ENCODE results near the gene CLSTN3.
"Not testable (repeated sequence)": the region's sequence is repeated elsewhere in the genome, so short reads cannot be mapped to it uniquely, and the experiment has no call there.

Gene CLSTN3

DNA sequence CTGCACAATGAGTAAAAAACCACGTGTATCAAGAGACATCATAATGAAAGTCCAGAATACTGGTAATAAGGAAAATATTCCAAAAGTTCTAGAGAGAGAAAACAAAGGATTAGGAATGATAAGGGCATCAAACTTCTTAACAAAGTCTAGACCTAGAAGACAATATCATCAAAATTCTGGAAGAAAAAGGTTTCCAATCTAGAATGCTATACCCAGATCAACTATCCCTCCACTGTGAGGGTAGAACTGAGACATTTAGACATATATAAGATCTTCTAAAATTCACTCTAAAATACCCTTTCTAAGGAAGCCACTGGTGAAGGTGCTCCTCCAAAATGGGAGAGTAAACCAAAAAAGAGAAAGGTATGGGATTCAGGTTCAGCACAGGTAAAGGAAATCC is 24.1 kb upstream of the CLSTN3 start:
- no peak for DNase-seq

DNA sequence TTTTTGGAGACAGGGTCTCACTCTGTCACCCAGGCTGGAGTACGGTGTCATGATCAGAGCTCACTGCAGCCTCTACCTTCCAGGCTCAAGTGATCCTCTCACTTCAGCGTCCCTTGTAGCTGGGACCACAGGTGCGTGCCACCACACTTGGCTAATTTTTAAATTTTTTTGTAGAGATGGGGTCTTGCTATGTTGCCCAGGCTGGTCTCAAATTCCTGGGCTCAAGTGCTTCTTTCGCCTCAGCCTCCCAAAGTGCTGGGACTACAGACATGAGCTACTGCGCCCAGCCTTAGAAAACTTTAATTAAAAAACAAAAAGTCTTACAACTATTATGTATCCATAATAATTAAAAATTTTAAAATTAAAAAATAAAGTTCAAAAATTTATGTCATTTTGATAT is 23.0 kb upstream of the CLSTN3 start:
- not testable (repeated sequence) for DNase-seq

DNA sequence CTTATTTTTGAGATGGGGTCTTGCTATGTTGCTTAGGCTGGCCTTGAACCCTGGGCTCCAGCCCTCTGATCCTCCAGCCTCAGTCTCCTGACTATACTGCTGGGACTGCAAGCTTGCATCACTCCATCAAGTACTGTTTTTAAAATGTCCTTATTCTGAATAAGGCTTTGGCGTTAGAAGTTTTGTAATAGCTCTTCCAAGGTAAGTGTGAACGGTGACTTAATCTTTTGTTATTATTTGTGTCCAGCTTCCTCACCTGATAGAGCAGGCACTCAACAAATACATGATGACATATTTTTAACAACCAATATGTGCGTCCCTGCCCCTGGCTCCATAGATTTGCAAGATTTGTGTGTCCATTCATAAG is 22.6 kb upstream of the CLSTN3 start:
- DNase-seq = no peak

DNA sequence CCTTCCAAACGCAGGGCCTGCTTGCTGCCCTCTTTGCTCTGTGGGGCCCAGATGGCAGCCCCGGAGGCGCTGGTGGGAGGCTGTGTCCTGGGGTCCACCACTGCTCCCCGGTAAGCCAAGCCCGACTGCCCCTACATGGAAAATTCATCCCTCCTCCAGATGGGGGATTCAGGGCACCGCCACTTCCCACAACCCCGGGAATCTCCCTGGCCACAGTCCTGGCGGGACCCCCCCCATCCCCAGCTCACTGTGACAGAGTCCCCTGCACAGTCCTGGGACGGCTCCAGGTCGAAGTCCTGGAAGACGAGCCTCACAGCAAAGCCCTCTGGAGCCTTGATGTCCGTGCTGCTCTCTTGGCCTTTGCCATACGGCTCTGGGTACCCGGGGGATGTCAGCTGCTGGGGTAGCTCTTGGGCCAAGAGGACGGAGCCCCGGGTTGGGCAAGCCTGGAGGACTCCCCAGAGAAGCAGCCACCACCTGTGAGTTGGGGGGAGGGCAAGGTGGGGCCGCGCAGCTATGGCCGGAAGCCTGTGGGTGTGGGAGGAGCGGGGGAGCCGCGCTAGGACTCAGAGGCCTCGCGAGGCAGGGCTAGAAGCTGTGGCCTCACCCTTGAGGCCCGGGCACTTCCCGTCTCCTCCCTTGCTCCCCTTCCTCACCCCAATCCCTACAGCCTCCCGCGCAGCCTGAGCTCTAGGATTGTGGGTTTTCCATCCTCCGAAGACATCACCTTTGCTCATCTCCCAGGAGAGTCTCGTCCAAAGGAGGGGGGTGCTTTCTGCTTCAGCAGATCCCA is 22.0 kb upstream of the CLSTN3 start:
- DNase-seq = peak in 2 of 3 donors; percentile 28 to 51

DNA sequence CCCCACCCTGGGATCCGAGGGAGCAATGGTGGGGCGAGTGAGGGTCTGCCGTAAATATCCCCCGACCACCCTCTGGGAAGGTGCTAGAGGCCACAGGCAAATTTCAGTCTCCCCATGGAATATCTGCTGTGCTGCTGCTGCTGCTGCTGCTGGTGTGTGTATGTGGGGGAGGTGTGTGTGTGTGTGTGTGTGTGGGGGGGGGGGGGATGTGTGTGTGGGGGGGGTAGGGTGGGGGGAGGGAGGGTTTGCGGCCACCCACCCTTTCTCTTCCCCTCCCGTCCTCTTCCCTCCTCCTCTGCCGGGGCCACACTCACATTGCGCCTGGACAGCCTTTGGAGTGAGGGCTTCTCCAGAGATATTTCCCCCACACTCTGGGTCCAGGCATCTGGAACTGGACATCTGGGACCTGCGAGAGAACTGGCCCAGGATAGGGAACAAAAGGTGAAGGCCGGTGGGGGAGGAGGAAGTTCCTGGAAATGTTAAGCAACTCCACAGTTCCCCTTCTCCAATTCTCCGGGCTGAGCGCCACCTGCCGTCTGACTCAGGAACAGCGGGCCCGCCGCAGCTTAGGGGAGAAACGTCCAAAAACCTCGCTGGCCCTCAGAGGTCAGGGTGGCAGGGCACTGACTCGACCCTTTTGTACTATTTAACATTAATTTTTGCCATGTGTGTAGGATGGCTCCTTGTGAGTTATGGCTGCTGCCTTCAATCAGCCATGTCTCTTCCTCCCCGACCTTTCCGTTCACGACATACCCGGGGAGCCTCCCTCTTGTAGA is 21.2 kb upstream of the CLSTN3 start, which contains the start of gene C1RL:
Gene C1RL (minus strand): TSS at position 419 of the 776 bp plus-strand sequence. CDS start 34 bp downstream, at position 385.
- DNase-seq = peak; percentile 89 to 91 (median 90)

DNA sequence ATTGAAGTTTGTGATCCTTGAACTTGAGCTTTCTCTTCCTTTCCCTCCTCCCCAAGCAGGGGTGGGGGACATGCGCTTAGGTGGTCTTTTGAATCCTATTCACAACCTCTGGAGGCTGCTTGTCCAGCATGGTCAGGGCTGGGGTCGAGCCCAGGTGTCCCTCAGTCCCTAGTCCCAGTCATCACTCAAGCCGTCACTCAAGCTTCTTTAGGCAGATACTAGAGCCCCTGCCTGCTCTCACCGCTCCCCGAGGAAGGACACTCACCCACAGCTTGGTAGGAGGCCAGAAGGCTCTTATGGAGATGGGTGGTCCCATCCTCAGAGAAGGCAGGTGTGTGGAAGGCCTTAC is 20.6 kb upstream of the CLSTN3 start:
- no peak for DNase-seq

DNA sequence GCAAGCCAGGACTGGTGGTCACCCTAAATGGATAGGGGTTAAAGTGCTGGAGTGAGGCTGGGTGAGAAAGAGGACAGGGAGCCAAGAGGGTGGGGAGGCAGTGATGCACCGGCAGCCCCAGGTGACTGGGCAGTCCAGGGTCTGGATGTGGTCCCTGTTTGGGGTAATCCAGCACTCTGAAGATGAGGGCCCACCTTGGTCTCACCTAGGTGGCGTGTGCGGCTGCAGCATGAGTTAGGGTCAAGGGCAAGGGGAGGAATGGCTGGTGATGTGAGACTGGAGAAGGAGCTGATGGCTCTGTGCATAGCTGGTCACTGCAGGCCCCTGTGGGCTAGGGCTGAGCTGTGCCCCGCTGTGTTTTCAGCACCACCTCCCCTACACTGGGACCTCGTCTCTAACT is 19.5 kb upstream of the CLSTN3 start:
- DNase-seq = no peak

DNA sequence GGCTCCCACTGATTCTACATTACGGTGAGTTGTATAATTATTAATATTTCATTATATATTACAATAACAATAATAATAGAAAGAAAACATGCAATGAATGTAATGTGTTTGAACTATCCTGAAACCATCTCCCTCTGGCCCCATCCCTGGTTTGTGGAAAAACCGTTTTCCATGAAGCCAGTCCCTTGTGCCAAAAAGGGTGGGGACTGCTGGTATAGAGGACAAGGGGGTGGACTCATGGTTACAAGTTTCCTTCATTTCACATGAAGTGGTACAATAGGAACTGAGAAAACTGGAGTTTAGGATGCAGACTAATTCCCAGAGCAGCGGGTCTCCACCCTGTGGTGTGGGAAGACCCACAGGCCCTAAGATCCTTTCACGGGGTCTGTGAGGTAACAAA is 18.1 kb upstream of the CLSTN3 start:
- DNase-seq = no peak

DNA sequence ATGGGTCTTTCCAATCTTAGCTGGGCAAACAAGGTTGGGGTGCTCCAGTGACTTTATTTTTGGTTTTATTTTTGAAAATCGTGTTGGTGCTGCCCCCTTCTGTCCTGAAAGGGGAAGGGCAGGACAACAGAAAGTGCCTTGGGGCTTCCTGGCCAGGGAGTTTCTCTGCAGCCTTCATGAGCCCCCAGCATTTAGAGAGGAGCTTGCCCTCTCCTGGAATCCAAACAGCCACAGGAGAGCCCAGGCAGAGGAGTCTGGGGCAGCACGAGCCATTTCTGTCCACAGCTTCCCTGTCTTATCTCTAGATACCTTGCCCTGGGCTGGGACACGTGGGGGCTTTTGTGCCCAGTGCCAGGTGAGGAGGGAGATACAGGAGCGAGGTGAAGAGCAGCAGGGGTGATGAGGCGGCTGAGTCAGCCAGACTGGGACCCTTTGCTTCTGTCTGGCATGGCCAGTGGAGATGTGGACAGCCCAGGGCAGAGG is 16.7 kb upstream of the CLSTN3 start:
- DNase-seq = peak; percentile 66 to 73 (median 69)

DNA sequence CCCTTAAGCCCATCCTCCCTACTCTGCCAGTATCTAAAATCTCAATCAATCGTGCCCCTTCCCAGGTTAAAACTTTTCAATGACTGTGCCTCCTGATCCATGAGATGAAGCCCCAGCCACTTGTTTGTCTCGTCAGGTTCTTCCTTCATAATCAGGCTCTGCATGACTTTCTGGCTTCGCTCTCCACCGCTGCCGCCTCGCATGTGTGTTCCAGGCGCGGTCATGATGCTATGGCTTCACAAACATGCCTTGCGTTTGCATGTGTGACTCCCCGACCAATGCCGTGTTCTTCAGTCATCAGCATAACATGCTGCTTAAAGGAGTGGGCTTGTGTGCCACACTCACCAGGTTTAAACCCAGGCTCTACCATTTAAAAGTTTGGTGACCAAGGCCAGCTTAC is 16.2 kb upstream of the CLSTN3 start:
- no peak for DNase-seq

DNA sequence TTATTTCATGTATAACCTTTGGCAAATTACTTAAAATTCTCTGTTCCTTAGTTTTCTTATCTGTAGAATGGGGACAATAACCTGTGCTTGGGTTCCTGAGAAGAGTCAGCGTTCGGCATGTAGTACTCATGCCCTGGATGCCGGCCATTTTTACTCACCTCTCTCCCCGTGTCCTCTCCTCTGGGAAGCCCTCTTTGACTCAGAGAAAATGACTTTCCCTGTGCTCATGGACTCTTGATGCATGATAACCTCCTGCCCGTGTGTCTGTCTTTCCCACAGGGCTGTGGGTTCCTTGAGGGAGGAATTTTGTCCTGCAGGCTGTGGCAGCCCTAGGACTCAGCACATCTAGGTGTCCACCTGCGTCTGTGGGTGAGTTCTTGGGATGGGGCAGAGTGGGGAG is 15.3 kb upstream of the CLSTN3 start:
- DNase-seq = no peak

DNA sequence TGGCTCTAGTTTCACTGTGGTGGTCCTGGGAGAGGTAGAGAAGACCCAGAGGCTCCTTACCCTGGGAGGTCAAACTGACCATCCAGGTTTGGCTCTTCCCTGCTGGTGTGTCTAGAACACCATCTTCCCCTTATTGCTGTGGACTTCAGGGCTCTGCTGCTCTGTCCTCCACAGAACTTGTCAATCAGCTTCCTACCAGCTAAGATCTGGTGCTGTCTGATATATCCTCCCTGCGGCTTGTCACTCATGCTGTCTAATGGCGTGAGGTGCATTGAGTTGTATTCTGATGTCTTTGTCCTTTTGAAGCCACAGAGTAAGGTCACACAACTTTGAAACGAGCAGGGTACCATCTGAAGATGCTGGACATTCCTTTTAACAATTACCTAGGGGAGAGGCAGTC is 14.0 kb upstream of the CLSTN3 start:
- DNase-seq = no peak

DNA sequence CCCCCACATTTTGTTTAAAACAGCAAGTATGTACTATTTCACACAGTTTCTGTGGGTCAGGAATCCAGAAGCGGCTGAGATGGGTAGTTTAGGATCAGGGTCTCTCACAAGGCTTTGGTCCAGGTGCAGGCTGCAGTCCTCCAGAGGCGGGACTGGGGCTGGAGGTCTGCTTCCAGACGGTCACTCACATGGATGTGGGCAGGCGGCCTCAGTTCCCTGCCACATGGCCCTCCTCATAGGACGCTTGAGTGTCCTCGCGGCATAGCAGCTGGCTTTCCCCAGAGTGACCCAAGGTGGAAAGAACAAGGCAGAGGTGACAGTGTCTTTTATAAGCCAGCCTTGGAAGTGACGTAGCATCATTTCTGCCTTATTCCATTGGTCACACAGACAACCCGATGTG is 13.3 kb upstream of the CLSTN3 start:
- no peak for DNase-seq

DNA sequence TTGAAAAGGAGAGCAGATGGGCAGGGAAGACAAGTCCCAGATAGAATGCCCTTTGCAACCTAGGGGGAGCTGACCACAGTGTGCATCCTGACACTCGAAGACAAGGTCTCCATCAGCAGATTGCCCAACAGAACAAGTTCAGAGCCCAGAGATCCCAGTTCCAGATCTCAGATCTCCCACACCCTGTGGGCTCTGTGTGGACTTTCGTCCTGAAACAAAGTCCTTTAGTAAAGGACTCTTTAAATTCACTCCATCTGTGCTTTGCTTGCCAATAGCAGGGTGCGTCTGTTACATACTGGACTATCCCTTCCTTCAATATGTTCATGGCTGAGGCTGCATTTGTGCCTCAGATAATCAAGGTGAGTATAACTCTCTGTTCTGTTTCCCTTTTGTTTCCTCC is 12.5 kb upstream of the CLSTN3 start:
- no peak for DNase-seq

DNA sequence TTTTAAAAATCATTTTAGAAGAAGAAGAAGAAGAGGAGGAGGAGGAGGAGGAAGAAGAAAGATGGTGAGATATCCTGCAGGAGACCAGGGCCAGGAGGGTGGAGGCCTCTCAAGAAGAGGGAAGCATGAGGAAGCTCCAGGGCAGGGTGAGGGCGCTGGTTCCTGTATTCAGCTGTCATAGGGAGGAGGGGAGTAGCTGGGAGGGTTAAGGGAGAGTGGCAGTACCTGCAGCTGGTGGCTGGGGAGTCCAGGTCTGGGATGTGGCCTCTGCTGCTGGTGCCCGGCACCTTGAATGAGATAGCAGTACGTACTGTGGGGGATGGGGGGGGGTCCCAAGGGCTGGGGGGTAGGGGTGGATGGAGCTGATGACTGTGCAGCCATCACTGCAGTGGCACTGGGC is 11.3 kb upstream of the CLSTN3 start:
- peak in 2 of 3 donors; percentile 35 to 54 for DNase-seq

DNA sequence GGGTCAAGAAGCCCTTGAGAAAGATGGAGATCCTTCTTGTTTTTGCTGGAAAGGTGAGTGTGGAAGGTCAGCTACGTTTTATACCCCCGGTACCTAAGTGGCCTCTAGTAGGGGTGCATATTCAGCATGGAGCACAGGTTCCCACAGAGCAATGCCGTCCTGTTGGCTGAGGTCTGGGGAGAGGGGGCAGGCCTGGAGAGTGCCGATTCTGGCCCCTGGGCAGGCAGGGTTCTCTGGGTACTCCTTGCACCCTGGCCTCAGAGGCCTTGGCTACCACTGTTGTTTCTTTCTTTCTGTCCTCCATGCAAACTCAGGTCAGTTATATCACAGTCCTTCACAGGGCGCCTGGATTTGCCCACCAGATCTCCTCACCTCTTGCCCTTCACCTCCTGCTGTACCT is 10.0 kb upstream of the CLSTN3 start:
- no peak for DNase-seq

DNA sequence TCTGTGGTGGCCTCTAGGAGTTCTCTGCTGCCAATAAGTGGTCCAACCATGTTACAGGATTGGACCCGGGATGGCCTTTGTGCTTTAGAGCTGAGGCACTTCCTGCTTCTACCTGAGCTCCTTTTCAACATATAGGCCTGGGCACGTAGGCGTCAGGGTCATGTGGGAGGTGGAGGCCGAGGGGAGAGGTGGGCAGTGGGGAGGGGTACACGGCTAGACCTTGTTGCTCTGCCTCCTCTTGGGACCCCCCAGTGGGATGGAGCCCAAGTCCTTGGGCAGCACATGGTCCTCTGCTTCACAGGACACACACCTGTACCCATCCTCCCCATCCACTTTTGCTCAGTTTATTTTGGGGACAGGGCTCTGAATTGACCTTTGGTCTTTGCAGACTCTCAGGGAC is 8.8 kb upstream of the CLSTN3 start:
- no peak for DNase-seq

DNA sequence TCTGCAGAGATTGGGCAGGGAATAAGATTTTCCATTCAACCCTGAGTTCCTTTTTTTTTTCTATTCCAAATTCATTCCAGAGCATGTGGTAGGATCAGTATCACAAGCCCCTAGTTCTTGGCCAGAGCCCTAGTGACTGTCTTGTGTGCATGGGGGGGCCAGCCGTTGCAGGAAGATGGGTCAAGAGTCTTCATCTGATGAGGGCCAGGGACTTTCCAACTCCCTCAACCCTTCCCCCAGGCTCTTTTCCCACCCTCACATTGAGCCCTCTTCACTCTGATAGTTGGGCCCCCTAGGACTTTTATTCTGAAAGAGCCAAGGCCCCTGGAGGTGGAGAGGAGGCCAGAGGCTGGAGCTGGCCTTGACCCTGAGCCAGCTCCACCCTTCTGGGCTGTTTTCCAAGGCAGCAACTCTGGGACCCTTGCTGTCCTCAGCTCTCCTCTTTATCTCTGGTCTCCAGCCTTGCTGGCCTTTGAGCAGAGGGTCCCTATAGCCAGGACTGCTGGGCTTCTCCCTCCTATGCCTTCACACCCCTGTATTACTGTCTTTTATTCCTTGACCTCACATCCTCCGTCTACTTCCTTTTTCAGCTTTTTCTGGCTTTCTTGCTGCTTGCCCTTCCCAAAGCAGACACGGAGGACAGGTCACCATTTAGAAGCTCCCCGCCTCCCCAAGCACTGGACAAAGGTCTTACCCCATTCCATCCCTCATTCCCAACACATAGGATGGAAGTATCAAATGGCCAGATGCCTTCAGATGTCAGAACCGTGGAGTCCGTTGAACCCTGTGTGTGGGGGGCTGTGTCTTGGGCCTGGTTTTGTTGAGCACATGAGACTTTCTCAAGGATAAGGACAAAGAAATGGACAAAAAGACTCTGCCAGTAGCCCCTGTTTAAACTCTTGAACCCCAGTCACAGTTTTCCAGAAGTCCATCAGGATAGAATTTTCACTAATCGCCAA is 7.1 kb upstream of the CLSTN3 start:
- DNase-seq = no peak

DNA sequence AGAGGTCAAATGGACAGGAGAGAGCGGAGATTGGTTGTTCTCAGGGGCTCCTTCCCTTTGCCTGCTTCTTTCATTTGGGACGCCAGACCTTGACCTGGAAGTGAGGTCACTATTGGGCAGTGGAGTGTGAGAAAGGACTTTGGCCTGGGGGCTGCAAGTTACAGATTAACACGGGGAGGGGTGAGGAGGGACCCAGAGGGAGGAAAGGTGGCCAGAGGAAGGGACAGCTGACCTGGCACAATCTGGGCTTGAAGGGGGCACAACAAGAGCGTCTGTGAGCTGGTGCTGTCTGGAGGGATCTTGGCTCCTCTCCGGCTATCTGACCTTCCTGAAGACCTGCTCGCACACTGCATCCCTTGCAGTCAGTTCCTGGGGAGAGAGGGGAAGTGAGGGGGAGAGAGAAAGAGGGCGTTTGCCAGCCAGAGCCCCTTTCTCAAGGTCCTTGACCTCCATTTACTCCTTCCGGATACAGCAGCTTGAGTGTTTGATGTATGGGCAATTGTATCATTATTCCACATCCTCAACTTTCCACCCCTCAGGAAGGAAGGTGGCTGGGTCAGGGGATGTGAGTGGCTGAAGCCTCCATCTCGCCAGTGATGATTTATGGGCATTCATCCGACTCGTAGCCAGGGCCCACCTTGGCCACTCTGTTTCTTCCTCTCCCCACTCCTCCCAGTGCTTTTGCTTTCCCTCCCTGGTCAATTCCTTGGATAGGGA is 6.2 kb upstream of the CLSTN3 start:
- DNase-seq = no peak

DNA sequence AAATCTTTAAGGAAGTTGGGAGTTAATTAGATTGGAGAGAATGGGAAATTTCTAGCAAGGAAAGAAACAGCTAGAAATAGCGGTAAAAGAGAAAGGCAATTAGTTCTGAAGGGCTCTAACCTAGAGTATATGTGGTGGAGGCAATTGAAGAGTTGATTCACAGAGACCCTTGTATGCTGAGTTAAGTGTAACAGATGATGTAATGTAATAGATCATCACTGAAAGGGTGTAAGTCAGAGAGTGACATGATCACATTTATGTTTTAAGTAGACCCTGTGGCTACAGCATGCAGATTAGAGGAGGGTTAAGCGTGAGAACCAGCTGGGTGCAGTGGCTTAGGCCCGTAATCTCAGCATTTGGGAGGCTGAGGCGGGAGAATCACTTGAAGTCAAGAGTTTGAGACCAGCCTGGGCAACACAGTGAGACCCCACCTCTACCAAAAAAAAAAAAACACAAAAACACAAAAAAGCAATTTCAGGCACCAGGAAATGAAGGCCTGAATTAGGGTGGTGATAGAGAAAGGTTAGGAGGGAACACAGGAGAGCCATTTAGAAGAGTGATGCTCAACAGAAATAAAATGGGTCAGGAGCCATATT is 4.4 kb upstream of the CLSTN3 start:
- DNase-seq = no peak

DNA sequence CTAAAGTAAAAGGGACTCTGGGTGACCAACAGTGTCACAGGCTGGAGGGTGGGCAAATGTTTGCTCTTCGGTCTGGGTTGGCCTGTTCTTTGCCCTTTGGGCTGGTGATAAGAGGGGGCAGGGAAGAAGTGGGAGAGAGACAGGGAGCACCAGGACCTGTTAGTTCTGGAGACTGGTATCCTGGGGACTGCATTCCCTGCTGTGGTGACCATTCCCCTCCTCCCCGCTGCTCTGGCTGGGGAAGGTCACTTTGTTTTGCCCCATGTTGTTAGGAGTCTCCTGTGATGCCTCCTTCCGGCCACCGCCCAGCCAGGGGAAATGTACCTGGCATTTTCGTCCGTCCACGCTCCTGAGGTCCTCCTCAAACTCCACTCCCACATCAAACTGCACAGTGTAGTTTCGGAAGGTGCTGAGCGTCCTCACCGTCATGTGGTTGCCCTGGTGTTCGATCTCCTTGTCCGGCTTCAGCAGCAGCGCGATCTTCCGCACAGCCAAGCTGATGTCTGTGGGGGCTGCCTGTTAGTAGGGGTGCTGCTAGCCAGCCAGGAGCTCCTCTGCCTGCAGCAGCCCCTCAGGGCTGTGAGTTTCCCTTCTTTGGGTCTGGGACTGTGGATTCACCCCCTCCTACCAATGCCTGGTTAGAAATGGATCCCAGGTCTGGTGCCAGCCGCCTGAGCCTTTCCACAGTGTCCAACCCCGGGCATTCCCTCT is 2.1 kb upstream of the CLSTN3 start:
- DNase-seq = no peak
